NCI-H2081 (cell line): ENCODE measurements around the gene ACYP1.

Experiments
- DNase-seq, 2 experiments: peaks; one replicate each; lab custom pipeline; 2025; lab: John Stamatoyannopoulos, UW

Gene ACYP1

DNA sequence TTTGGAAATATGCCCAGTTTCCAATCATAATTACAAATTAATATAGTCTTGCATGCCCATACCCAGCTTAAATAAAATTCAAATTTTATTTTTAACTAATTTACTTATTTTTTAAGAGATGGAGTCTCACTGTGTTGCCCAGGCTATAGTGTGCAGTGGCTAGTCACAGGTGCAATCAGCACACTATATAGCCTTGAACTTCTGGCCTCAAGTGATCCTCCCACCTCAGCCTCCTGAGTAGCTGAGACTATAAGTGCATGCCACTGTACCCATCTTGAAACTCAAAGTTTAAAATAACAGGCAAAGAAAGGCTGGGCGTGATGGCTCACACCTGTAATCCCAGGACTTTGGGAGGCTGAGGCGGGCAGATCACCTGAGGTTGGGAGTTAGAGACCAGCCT is 22.9 kb downstream of the ACYP1 start:
- DNase-seq = no peak

DNA sequence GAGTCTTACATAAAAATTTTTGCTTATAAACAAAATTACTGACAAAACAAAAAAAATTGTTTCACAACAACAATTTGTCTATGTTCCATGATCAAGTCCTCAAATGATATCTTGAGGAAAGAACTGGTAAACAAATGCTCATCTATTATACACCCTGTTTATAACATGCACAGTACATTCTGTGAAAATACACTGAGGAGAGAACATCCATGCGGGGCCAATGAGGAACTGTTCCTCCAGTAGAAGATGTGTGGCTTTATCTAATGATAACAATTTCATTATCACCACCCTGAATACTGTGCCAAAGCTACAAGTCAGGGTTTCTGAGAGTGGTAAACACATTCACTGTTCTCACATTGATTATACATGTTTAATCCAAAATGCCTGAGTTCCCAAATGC is 23.3 kb downstream of the ACYP1 start:
- no peak for DNase-seq

- no peak for DNase-seq
Observed at GRCh38 chr14:75032939-75033338, 30.9 kb downstream of the ACYP1 start.

DNA sequence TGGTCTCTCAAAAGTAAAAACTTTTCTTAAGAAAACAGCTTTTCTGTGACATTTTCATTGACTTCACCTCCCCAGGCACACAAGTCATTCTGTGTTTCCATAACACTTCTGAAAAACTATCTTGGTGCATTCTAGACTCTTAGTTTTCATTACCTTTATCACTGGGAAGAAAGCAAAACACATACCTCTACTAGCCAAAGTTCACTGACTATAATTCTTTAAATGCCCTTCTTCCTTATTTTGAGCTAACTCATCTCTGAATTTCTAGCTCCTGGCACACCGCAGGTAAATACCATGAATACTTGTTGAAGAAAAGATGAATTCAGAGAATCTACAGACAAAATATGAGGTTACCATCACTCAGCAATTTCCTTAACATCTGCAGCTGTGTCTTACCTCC is 33.7 kb downstream of the ACYP1 start:
- no peak for DNase-seq

DNA sequence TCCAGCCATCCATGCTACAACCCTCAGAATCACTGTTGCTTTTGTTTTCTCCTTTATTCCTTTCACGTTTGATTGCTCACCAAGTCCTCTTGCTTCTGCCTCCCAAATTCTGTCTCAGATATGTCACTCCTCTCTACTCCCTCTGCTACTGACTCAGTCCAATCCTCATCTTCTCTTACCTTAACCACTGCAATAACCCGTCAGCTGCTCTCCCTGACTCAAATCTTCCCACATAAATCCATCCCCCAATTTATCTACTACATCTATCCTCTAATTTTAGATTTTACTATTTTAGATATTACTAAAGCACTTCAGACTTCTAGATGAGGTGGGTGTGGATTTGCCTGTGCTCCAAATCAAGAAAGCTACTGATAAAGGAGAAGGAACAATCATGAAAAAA is 37.9 kb downstream of the ACYP1 start:
- no peak for DNase-seq

GRCh38 chr14:75025082-75025481 is 38.7 kb downstream of the ACYP1 start:
- DNase-seq = no peak

DNA sequence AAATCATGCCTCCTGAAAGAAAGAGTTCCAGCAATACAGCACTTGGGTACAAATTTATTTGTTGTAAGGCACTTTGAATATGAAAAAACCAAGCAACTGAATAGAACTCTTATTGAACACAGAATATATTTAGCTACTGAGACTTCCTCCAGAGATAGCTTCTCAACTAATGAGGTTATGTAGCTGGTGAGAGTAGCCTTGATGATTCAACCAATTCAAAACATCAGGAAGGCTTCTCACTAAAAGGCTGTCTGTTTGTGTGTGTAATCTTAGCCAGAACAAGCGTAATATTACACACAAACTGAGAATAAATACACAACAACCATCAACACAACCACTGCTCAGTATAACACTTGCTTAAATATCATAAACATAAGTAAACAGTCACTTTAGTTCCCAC is 40.7 kb downstream of the ACYP1 start:
- DNase-seq = no peak

DNA sequence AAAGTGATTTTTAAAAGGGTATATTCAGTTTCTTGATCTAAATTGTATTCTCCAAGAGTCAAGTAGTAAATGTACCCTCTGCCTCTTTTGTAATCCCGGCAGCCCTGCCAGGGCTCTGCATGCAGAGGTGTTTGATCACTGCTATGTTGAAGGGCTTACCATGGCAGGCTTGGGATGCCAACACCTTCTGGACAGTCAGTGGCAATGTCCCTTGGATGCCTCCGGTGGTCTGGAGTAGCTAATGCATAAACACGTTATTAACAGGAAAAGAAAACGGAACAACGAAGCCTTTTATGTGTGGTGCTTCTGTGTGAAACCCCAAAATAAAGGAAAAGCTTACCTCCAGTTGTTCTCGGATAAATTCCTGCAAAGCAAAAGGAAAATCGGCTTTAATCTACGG is 41.2 kb downstream of the ACYP1 start:
- DNase-seq = no peak

- no peak for DNase-seq
Observed at GRCh38 chr14:75018694-75019093, 45.1 kb downstream of the ACYP1 start.

- DNase-seq = no peak
Observed at GRCh38 chr14:75016815-75017214, 47.0 kb downstream of the ACYP1 start.

DNA sequence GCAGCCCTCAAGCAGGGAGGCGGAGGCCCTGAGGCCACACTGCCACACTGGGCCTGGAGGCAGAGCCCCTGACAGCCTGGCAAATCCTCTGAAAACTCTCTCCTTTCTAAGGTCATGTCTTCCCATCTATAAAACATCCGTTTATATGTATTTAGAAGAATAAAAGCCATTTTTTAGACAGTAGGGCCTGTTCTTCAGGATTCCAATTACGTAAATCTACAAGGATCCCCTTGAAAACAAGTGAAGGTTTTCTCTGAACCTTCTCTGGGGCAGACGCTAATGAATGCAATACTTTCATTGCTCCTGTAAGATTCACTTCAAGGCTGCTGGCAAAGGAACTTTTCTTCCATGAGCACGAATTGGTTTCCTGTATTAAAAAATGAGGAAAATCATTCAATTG is 48.3 kb downstream of the ACYP1 start:
- no peak for DNase-seq

- no peak for DNase-seq
Observed at GRCh38 chr14:75013290-75013689, 50.5 kb downstream of the ACYP1 start.

DNA sequence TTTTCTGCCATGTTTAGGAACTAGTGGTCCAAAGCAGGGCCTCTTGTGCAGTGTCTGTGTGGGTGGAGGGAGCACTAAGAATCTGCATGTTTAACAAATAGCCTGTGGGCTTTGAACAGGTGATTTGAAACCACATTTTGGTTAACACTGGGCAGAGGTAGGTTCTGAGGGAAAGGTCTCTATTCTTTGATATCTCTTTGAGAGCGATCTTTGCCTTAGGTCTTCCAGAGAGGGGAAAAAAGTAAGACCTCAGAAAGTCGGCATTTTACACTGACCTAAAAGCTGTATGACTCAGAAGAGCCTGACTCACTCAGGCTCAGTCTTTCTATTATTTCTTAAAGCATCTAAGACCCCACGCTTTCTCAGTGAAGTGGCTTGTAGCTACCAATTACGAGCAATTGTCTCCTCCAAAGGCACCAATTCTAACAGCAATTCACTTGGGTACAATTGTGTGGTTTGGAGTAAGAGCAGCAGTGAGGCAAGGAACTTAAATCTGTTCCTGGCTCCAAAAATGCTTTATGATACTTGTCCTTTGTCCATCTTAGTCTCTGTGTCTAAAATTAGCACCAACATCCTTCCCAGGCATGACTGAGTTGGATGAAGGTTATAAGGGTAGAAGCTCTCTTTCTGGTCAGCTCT is 52.3 kb downstream of the ACYP1 start:
- no peak for DNase-seq

- DNase-seq = no peak
Observed at GRCh38 chr14:75010472-75011093, 53.2 kb downstream of the ACYP1 start.

GRCh38 chr14:75009176-75009575 is 54.6 kb downstream of the ACYP1 start:
- no peak for DNase-seq

DNA sequence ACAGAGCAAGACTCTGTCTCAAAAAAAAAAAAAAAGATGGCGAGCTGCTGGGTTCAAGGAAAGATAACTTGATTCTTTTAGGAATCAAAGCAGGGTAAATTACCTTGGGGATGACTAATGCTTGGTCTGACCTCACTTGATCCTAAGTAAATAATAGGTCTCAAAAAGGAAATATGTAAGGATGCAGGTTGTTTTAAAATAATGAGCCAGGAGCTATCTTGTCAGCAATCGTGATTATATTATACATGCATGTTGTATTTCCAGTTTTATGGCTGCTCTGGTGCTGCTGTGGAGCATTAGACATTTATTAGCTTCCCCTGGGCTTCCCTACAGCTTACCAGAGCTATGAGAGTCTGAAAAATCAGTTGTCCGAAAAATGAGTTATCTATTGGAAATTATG is 58.5 kb downstream of the ACYP1 start:
- no peak for DNase-seq

- DNase-seq = peak in 1 of 2 experiments; percentile 6
Observed at GRCh38 chr14:75003250-75004027, 60.4 kb downstream of the ACYP1 start.
